Panc1 (cell line): ENCODE measurements around the gene TIAM2. TPM values are rescaled to one million over a fixed set of nuclear protein-coding genes. Genes with fewer than 3 reads are reported as not detected.

ENCODE experiments used
- ATAC-seq: fragments of 200-7000 bp; cut with Tn5 transposase; 2 replicates; pipeline ENCODE4 v1.9.1; 2020; ENCODE audit warnings: mild to moderate bottlenecking, moderate library complexity
- BruUV-seq: library from RNA; stranded (reverse); fragments of 400-500 nt; replicated peaks from 2 replicates; lab custom pipeline; 2021; lab: Mats Ljungman, UMichigan
- CTCF ChIA-PET: fragments of 300-600 bp; sonication (Branson Sonifier 250); formaldehyde crosslinking; loops from one replicate; lab custom pipeline; 2022; ENCODE audit warnings: antibody characterized with exemption; lab: Charles Lee
- POLR2A ChIA-PET: fragments of 300-600 bp; sonication (Branson Sonifier 250); formaldehyde crosslinking; loops from one replicate; lab custom pipeline; 2022; ENCODE audit warnings: antibody characterized with exemption; lab: Charles Lee
- DNase-seq: peaks from one replicate; pipeline ENCODE4 v3.0.0-alpha.2; 2010; ENCODE audit warnings: low read depth, low spot score
- H3K27ac ChIP-seq: 2 replicates; pipeline ENCODE4 v1.5.1; 2011; ENCODE audit warnings: mild to moderate bottlenecking, low read length, inconsistent platforms
- H3K27me3 ChIP-seq: fragments of 200-500 bp; sonication (Bioruptor generic); 2 replicates; pipeline ENCODE4 v1.6.0; 2014; ENCODE audit warnings: low read length, inconsistent platforms; ENCODE audit not compliant: control insufficient read depth, insufficient read depth
- H3K36me3 ChIP-seq: fragments of 200-500 bp; sonication (Bioruptor generic); 2 replicates; pipeline ENCODE4 v1.5.1; 2014; ENCODE audit warnings: inconsistent platforms, mild to moderate bottlenecking, low read length, moderate library complexity; ENCODE audit not compliant: control insufficient read depth, insufficient read depth
- H3K4me1 ChIP-seq: 2 replicates; pipeline ENCODE4 v1.5.1; 2011; ENCODE audit warnings: inconsistent platforms, mild to moderate bottlenecking, low read length, moderate library complexity; ENCODE audit not compliant: control insufficient read depth, insufficient read depth
- H3K4me3 ChIP-seq, 2 experiments: 2 replicates each; pipeline ENCODE4 v1.5.1; 2011 to 2012; ENCODE audit warnings: low read depth in 2 of 2, low read length in 2 of 2, mild to moderate bottlenecking in 2 of 2, inconsistent platforms in 1 of 2, moderate library complexity in 1 of 2
- H3K9me3 ChIP-seq: fragments of 200-500 bp; sonication (Bioruptor generic); 2 replicates; pipeline ENCODE4 v1.5.1; 2014; ENCODE audit warnings: low read depth, mild to moderate bottlenecking, inconsistent platforms, low read length, moderate library complexity; ENCODE audit not compliant: control insufficient read depth, insufficient read depth
- POLR2AphosphoS5 ChIP-seq: IDR thresholded peaks from 2 replicates; pipeline ENCODE4 v1.6.1; 2012; ENCODE audit warnings: mild to moderate bottlenecking, low read depth, low read length, moderate library complexity
- SIN3A ChIP-seq: IDR thresholded peaks from 2 replicates; pipeline ENCODE4 v1.6.1; 2012; ENCODE audit warnings: low read depth, mild to moderate bottlenecking, low read length, moderate library complexity, borderline replicate concordance; ENCODE audit not compliant: insufficient read depth
- TCF7L2 ChIP-seq: IDR thresholded peaks from 2 replicates; pipeline ENCODE4 v1.6.1; 2011; ENCODE audit warnings: mild to moderate bottlenecking, low read depth, low read length, inconsistent platforms
- in situ Hi-C: cut with HindIII; loops from 2 replicates; pipeline ENCODE4 v1.10.0; 2016; ENCODE audit warnings: low sequenced_read_pairs, low pct_unique_long_range_greater_than_20kb
- intact Hi-C: fragments of 100-400 bp; cut with micrococcal nuclease; formaldehyde crosslinking; loops from one replicate; pipeline ENCODE4 v1.10.0; 2022; ENCODE audit not compliant: unreplicated experiment
- total RNA-seq: library from RNA; stranded (reverse); gene quantifications from one replicate; pipeline ENCODE4 v1.2.1, GENCODE V29; 2021; ENCODE audit not compliant: unreplicated experiment
- TF ChIP-seq, protein P1 (sequence below): fragments of 450-650 bp; IDR thresholded peaks from 2 replicates; pipeline ENCODE4 v1.5.1; 2017; ENCODE audit warnings: mild to moderate bottlenecking
- TF ChIP-seq, protein P2 (sequence below), 2 experiments: IDR thresholded peaks; 2 replicates each; pipeline ENCODE4 v1.6.1; 2011 to 2012; ENCODE audit warnings: low read depth in 2 of 2, control low read depth in 1 of 2, low read length in 1 of 2, mild to moderate bottlenecking in 1 of 2, moderate library complexity in 1 of 2; ENCODE audit not compliant: insufficient read depth in 1 of 2

The TIAM2 gene
- total RNA-seq, 1 experiment from 2014 or later, result 14.9 TPM

DNA sequence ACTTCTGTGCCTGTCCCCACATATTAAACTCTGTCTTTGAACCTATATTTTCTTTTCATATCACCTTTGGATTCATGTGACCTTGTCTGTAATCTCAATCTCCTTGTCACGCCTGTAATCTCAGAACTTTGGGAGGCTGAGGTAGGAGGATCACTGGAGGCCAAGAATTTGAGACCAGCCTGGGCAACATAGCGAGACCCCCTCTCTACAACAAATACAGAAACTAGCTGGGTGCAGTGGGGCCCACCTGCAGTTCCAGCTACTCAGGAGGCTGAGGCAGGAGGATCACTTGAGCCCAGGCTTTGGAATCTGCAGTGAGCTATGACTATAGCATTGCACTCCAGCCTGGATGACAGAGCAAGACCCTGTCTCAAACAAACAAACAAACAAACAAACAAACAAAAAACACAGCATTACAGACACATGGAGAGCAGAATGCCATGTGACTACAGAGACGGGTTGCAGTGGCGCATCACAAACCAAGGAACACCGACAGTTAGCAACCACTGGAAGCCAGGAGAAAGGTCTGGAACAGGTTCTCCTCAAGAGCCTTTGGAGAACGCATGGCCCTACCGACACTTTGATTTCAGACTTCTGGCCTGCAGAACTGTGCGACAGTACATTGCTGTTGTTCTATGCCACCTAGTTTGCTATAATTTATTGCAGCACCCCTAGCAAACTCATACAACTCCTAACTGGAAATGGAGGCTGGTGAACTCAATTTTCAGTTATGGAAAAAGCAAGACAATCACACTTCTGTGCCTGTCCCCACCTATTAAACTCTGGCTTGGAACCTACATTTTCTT is 14.6 kb upstream of the TIAM2 start:
- intact Hi-C loops (no loop called here), in situ Hi-C loops (no loop called here)
- Histone ChIP-seq H3K27me3 (no peaks in the 10 kb centered on the region), H3K9me3 (no peaks in the 10 kb centered on the region), H3K27ac (no peak overlapping the region), H3K4me1 (no peaks in the 10 kb centered on the region), H3K4me3 (no peak overlapping the region), H3K36me3 (no peaks in the 10 kb centered on the region)
- TF ChIP-seq SIN3A (no peak), POLR2AphosphoS5 (no peak), TCF7L2 (no peak)
- TF ChIP-seq, protein P1, sequence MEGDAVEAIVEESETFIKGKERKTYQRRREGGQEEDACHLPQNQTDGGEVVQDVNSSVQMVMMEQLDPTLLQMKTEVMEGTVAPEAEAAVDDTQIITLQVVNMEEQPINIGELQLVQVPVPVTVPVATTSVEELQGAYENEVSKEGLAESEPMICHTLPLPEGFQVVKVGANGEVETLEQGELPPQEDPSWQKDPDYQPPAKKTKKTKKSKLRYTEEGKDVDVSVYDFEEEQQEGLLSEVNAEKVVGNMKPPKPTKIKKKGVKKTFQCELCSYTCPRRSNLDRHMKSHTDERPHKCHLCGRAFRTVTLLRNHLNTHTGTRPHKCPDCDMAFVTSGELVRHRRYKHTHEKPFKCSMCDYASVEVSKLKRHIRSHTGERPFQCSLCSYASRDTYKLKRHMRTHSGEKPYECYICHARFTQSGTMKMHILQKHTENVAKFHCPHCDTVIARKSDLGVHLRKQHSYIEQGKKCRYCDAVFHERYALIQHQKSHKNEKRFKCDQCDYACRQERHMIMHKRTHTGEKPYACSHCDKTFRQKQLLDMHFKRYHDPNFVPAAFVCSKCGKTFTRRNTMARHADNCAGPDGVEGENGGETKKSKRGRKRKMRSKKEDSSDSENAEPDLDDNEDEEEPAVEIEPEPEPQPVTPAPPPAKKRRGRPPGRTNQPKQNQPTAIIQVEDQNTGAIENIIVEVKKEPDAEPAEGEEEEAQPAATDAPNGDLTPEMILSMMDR, result no peak
- TF ChIP-seq, protein P2, sequence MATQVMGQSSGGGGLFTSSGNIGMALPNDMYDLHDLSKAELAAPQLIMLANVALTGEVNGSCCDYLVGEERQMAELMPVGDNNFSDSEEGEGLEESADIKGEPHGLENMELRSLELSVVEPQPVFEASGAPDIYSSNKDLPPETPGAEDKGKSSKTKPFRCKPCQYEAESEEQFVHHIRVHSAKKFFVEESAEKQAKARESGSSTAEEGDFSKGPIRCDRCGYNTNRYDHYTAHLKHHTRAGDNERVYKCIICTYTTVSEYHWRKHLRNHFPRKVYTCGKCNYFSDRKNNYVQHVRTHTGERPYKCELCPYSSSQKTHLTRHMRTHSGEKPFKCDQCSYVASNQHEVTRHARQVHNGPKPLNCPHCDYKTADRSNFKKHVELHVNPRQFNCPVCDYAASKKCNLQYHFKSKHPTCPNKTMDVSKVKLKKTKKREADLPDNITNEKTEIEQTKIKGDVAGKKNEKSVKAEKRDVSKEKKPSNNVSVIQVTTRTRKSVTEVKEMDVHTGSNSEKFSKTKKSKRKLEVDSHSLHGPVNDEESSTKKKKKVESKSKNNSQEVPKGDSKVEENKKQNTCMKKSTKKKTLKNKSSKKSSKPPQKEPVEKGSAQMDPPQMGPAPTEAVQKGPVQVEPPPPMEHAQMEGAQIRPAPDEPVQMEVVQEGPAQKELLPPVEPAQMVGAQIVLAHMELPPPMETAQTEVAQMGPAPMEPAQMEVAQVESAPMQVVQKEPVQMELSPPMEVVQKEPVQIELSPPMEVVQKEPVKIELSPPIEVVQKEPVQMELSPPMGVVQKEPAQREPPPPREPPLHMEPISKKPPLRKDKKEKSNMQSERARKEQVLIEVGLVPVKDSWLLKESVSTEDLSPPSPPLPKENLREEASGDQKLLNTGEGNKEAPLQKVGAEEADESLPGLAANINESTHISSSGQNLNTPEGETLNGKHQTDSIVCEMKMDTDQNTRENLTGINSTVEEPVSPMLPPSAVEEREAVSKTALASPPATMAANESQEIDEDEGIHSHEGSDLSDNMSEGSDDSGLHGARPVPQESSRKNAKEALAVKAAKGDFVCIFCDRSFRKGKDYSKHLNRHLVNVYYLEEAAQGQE (IDR thresholded peaks at IDR 0.05; ENCODE audit: insufficient read depth in 1 of 2, low read depth in 2 of 2, low read length in 1 of 2), result no peak
- no TSS peak for BruUV-seq
- CTCF ChIA-PET, result no interaction called here
- ATAC-seq (no peak), DNase-seq (no peak)
- POLR2A ChIA-PET, result no interaction called here

DNA sequence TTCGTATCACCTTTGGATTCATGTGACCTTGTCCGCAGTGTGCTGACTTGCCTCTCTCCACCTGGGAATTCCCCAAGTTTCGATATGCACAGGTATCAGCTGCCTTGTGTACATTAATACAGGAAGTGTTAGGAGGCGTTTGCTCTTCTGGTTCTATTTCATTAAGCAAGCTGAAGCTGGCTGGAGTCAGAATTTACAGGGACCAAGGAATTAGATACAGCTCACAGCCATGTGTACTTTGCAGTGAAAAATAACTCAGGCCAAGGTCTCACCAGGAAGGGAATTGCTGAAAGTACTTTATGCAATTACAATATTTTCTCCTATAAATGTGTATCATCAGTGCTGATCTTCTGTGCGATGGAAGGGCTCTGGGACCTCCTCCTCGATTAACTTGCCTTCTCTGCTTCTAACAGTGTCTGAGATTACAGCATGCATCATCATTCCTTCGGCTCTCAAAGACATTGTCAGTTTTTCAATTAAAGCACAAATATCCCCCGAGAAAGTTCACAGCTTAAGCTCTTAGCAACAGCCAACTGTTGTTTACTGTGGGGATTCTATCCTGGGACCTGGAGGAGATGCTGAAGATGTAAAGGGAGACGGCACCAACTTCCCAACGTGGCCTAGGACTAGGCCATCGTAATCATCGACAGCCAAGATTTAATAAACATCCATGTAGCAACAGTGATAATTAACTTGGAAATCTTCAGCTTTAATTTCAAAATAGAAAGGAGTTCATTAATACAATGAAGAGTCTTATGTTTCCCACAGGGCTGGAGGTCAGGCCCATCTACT is 13.8 kb upstream of the TIAM2 start:
- CTCF ChIA-PET, result interaction anchor here (0.5 to 1.0 kb wide), 2 partner anchors 288 to 306 kb away, joined by 5 read pairs; no protein-coding TSS in a partner anchor
- no peak overlapping the region for H3K27ac ChIP-seq
- H3K27me3 ChIP-seq, result no peaks in the 10 kb centered on the region
- no peaks in the 10 kb centered on the region for H3K4me1 ChIP-seq
- H3K36me3 ChIP-seq, result no peaks in the 10 kb centered on the region
- TF ChIP-seq TCF7L2 (no peak), SIN3A (no peak), POLR2AphosphoS5 (no peak)
- TF ChIP-seq, protein P2 (IDR thresholded peaks at IDR 0.05; ENCODE audit: insufficient read depth in 1 of 2, low read depth in 2 of 2, low read length in 1 of 2), result no peak
- TF ChIP-seq, protein P1, result no peak
- intact Hi-C loops, result no loop called here
- ATAC-seq (0 out of 2 replicates have a peak, but pooled peaks have one; percentile 53), DNase-seq (no peak)
- POLR2A ChIA-PET, result interaction anchor here (1.1 kb wide), 1 partner anchor 15 kb away, joined by 3 read pairs; no protein-coding TSS in a partner anchor
- BruUV-seq, result no TSS peak
- in situ Hi-C loops, result no loop called here
- no peaks in the 10 kb centered on the region for H3K9me3 ChIP-seq
- H3K4me3 ChIP-seq, result no peak overlapping the region
